Measurements from ENCODE around the gene SPSB4.
A peak's percentile ranks its signal among the peaks of the same experiment; 100 is the strongest.
"Not testable (repeated sequence)": the region's sequence is repeated elsewhere in the genome, so short reads cannot be mapped to it uniquely, and the experiment has no call there.

SPSB4 gene

DNA sequence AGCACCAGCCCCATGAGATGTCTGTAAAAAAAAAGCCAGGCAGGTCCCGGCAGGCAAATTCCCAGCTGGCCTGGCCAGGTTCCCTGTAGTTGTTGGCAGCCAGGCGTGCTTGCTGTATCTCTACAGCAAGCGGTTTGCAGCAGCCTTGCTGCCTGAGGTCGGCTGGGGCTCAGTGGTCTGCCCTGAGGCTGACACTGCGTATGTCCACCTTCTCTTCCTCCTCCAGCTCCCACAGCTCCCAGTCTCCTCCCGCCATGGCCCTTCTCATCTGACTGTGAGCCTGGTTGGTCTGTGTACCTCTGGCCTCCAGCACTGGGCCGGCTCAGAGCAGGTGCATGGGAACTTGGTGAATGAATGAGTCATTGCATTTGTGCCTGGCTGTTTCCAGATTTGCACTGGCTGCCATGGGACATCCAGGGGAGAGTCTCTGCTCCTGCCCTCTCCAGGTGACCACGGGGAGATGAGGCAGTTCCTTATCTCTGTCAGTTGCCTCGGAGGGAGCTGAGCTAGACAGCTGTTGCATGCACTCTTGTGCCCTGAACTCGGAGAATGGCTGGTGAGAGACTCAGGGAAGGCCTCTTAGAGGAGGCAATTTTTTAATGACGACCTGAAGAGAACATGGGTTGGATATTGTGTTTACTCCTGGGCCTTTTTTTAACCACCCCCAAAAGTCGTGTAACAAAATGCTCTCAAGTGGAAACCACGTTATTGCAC is 43.0 kb downstream of the SPSB4 start:
- no peak for DNase-seq (ENCODE audit: low read depth in 2 of 2)

DNA sequence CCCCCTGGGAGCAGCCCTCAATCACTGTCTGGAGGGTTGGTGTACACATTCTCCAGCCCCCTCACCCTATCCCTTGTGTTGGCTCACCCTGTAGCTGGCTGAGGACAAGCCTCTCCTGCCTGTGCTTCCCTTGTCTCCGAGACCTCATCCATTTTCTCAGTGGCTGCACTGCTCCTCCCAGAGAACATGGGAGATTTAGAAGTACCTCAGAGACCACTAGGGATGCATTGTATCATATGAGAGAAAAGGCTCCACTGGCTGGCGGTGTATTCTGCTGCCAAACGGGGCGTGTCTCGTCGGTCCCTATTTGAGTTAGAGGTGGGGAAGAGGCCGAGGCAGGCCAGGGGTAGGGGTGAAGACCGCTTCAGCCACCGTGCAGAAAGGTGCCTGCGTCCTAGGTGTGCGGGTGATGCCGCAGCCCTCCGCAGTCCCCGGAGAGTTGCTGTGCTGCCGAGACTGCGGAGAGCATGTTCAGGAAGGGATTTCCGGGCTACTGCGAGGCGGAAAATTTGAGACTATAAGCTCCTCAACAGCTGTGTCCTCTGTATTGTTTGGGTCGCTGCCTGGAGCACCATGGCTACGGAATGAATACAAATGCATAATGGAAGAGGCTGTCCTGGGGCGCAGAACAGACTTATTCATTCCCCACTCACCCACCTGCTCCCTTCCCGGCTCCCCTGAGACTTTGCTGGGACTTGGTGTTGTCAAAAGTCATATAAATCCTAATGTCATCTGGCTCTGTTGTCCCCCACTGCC is 43.8 kb downstream of the SPSB4 start:
- DNase-seq (ENCODE audit: low read depth in 2 of 2): no peak

DNA sequence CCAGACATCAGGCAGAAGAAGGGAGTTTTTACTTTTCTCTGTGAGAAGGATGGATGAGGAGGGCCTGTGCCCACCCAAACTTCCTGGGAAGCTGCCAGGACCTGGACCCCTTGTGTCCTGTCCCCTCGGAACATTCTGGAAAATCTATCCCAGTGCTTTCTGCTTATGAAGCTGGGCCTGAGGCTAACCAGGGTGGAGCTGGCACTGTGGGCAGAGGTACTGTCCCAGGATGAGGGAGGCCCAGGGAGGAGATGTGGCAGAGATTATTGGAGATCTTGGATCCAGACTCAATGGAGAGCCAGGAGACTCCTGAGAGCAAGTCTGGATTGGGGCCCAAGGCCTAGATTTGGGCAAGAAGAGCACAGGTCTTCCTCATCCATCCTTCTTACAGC is 44.4 kb downstream of the SPSB4 start:
- DNase-seq (ENCODE audit: low read depth in 2 of 2): no peak

DNA sequence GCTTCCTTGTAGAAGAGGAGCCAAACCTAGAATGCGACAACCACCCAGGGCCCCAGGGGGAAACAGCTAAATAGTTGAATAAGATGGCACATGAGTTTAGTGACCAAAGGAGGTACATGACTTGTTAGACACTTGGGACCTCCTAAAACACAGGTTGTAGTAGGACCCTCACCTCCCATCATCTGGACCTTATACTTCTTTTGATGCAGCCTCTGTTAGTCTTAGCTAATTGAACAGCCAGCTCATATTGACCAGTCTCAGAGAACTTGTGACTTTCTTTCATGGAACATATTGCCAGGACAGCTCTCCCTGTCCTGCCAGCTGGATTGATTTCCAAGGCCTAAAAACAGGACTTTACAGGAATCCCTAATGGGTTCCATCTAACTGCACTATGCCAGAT is 45.0 kb downstream of the SPSB4 start:
- DNase-seq (ENCODE audit: low read depth in 2 of 2): no peak

DNA sequence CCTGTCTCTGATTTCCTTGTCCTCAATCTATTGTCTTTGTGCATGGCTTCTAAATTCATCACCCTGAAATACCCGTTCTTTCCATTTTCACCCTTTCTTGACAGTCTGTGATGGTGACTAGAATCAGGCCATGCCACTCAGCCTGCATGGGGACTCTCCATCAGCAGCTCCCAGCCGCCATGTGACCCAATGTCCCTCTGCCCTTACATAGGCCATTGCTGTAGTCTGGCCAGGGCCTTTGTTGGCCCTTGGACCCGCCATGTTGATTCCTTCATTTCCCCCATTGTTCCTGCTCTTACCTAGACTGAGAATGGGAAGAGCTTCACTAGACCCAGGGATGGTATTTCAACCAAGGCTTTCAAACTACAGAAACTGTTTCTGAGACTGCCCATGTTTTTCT is 45.8 kb downstream of the SPSB4 start:
- DNase-seq (ENCODE audit: low read depth in 2 of 2): no peak

DNA sequence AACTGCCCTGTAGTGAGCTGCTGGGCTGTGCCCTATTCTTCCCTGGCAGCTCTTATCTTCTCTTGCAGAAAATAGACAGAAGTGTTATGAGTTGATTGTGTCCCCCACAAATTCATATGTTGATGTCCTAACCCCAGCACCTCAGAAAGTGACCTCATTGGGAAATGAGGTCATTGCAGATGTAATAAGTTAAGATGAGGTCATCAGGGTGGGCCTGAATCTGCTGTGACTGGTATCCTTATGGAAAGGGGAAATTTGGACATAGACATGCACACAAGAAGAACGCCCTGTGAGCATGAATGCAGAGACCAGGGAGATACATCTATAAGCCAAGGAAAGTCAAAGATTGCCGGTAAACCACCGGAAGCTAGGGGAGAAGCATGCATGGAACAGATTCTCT is 49.0 kb downstream of the SPSB4 start:
- DNase-seq (ENCODE audit: low read depth in 2 of 2): no peak

DNA sequence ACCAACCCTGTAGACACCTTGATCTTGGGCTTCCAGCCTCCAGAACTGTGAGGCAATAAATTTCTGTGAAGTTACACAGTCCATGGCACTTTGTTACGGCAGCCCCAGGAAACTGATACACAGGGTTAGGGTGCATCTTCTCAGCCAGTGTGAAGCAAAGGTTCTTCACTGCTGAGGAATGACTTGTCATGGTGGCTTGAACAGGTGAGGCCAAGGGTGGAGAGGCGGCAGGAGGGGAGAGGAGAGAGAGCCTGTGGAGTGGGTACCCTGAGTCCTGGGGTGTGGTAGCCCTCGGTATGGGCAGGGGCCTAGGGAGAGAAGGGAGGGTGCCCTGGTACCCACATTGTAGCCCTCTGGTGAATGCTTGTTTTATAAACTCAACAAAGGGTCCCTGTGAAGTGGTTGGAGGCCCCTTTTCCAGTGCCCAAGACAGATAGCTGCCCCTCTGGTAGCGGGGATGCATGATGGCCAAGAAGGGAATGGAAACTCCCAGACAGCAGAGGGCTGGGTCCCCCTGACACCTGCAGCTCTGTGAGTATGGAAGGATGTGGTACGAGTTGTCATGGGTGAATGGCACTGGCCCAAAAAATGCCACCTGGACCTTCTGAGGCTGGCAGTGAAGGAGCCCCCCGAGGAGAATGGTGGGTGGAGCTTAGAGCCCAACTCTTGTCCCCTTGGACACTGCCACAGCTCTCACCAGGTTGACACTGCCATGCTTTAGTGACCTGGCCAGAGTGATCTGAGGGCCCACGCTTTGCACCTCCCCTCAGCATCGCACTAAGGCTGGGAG is 49.6 kb downstream of the SPSB4 start:
- DNase-seq (ENCODE audit: low read depth in 2 of 2): no peak

DNA sequence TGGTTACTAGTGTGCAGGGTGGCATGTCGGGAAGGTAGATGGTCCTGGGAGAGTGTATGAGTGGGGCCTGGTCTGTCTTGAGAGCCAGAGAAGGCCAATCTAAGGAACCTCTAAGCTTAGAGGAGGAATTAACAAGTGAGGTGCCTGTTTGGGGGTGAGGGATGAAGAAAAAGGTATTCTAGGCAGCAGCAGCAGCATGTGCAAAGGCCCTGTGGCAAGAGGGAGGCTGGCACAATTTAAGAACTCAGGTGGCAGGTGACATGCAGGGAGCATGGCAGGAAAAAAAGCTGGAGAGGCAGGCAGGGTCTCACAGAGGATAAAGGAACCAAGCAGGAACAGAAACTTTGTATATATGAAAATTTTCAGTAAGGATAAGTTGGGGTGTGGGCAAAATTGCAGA is 51.2 kb downstream of the SPSB4 start:
- no peak for DNase-seq (ENCODE audit: low read depth in 2 of 2)

DNA sequence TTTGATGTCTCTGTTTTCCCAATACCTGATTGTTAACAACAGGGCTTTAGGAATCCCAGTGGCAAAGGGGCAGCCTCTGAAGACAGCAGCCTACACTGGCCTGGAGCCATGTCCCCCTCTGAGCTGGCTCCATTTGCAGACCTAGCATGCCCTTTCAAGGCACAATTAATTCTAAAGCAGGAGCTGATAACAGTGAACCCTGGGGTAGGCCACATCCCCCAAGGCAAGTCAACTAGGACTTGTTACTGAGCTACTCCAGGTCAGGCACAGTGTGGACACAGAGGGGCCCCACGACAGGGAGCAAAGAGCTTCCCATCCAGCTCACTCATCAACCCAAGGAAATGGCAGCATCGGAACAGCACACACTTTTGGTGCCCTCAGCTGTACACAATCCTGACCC is 51.9 kb downstream of the SPSB4 start:
- DNase-seq (ENCODE audit: low read depth in 2 of 2): no peak

DNA sequence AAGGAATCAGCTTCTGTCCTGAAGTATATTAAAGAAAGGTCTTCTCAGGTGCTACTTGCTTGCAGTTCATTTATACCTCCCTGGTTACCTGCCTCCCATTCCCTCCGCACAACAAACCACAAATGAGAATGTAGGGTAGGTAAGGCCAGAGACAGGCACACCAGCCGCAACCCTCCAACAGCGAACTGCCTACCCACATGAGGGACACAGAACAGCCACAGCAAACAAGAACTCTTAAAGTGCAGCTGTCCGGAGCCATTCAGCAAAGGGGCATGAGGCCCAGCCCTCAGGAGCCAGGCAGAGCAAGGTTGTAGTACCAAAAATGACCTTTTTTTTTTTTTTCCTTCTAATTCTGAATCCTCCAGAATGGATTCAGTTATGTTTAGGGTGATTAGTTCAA is 52.4 kb downstream of the SPSB4 start:
- DNase-seq (ENCODE audit: low read depth in 2 of 2): no peak

DNA sequence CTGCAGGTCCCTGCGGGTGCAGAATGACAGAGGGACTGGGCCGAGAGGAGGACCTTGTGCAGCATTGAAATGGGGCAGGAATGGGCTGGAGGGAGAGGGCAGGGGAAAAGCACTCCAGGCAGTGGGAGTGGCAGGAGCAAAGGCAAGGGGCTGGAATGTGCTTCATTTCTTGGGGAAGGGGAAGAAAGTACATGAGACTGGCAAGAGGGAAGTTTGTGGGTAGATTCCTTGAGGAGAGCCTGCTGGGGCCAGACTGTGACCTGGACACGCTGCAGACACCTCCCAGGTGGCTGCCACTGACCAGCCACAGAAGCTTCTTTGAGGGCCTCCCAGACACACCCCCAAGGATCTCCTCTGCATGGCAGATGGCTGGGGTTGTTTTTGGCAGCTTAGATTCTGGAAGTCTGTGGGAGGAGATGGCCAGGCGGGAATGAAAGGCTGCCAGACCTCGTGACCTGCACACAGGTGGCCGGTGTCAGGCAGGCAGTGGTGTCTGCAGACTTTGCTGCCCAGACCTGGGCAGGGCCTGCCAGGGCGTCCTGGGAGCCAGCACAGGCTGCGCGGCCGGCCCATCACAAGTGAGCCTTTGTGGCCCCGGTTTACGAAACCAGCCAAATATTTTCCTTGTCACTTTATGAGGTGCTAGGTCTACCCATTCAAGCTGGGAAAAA is 53.1 kb downstream of the SPSB4 start:
- no peak for DNase-seq (ENCODE audit: low read depth in 2 of 2)

DNA sequence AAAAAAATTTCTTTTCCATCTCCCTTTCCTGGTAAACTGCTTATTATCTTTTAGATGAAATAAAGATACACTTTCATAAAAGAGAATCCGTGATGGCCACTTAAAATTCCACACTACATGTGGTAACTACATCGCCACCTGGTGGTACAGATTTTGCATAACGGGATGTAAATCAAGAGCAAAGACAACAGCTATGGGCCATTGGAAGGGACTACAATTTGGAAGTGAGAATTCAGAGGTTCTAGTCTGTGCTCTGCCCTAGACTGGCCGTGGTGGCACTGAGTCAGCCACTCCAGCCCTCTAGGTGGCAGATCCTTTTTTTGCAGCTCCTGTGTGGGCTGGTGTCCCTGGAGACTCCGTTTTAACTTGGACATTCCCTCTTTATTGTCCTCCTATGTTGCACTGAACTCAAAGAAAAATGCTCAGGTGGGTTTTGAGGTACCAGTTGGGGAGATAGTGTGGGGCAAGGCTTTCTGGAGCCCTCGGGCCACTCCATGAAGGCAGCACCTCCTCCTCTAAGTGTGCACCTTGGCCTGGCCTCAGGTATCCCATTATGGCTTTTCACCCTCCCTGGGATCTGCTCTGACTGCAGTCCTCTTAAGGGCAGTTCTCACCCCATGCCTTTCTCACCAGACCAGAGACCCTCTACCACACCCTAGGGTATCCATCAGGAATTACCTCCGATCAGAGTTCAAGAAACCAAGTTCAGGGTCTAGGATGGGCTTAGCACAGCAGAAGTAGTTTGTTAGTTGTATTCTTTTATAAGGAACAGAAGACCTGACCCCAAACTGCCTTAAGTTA is 54.9 kb downstream of the SPSB4 start:
- peak; percentile 9 to 28 for DNase-seq (ENCODE audit: low read depth in 2 of 2)

DNA sequence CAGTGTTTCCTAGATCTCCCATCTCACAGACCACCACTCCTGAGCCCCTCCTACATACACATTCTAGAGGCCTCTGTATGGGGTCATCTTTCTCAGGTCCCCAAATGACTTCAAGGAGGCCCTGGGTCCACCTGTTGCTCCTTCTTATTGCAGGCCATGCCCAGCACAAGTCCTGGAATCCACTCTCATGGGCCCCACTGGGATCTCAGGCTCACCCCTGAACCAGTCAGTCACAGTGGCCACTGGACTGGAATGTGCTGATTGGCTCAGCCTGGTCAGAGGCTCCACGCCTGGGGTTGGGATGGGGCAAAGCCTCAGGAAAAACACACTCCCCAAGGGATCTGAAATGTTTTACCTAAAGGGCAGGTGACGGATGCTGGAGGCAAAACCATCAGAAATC is 55.7 kb downstream of the SPSB4 start:
- DNase-seq (ENCODE audit: low read depth in 2 of 2): no peak

DNA sequence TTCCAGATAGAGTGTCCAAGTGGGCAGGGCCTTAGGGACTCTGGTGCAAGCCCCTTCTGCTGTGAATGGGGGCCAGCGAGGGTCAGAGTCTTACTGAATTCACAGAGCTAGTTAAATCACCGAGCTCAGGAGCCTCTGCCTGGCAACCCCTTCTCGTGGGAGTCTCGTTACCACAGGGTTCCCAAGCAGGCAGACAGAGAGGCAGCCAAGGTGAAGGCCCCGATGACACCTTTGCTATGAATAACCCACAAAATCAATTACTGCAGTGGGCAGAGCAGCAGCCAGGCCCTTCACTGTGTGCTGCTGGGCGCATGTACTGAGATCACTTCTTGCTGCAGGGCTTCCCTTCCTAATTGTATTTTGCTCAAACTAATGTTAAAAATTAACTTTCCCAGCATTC is 56.9 kb downstream of the SPSB4 start:
- no peak for DNase-seq (ENCODE audit: low read depth in 2 of 2)

DNA sequence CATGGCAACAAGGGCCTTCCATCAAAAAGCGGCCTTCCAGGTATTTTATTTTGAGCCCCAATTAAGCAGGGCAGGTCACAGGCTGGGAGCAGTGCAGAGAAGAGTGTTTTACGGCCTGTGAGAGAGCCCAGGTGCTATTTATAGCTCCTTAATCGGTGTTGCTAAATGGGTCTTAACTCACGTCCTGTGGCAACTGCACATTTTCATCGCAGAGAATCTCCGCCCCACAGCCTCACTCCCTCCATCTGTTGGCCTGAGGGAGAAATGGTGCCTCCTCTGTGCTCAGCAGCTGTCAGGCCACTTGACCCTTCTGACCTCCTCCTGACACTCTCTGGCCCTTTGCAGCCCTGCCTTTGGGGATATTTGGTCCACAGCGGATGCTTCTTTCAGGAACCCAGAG is 58.6 kb downstream of the SPSB4 start:
- DNase-seq (ENCODE audit: low read depth in 2 of 2): no peak

DNA sequence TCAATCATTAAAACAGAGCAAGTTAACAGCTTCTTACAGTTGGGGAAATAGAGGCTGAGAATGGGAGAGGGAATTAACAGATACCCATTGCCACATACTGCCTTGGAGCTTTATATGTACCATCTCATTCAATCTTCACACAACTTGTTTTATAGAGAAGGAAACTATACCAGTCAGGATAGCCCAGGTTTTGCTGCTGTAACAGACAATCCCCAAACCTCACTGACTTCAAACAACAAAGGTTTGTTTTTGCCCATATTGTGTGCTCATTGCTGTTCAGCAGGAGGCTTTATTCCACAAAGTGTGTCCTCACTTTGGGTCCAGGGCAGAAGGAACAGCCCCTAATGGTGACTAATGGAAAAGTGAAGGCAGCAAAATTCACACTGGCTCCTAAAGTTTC is 59.2 kb downstream of the SPSB4 start:
- DNase-seq (ENCODE audit: low read depth in 2 of 2): no peak

DNA sequence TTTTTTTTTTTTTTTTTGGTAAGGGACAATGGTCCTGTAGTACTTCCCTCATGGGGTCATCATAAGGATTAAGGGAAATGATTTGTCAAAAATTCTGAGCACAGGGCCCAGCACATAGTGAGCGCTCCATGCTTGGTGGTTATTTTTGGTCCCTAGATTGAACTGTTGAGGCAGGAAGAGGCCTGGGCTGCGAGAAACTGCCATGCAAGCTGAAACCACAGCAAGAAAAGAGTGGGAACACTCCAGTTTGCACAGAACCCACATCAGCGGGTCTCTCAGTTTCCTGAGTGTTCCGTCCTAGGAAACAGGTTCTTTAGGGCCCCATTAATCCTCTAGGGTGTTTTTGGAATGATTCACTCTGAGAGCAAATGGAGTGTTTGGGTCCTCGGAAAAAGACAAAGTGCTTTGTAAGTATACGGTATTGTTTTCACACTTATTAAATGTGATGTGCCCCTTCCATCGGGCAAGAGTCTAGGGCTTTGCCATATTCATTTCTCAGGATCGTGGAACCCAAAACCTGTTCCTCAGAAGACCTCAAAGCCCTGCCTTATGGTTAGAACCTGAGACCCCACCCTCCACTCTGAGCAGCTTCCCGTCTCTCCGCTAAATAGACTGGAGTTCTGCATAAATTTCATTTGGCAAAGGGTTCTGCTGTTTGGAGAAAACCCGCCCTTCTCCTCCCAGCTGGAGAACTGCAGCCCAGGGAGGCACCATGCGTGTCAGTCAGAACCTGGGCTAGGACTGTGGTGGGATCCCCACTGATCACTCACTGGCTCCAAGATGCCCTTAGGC is 60.4 kb downstream of the SPSB4 start:
- no peak for DNase-seq (ENCODE audit: low read depth in 2 of 2)

DNA sequence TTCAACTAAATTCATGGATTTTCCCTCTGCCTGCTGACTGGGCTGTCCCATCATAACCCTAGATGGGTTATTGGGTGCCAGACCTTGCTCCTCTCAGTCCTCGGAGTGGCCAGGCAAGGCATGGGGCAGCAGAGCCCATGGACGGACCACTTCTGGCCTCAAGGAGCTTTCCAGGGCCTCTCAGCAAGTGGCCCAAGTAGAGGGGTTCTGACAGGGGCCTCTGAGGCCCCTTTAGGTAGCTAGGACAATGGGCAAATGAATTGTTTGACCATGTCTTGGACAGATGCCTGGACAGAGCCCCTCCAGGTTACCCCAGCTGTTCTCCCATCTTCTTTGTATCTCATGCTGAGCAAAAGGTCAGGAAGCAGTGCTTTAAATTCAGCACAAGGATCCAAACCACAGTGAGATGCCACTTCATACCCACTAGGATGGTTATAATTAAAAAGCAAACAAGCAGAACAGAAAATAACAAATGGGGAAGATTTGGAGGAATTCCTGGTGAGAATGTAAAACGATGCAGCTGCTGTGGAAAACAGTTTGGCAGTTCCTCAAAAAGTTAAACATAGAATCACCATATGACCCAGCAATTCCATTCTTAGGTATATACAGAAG is 61.6 kb downstream of the SPSB4 start:
- no peak for DNase-seq (ENCODE audit: low read depth in 2 of 2)

DNA sequence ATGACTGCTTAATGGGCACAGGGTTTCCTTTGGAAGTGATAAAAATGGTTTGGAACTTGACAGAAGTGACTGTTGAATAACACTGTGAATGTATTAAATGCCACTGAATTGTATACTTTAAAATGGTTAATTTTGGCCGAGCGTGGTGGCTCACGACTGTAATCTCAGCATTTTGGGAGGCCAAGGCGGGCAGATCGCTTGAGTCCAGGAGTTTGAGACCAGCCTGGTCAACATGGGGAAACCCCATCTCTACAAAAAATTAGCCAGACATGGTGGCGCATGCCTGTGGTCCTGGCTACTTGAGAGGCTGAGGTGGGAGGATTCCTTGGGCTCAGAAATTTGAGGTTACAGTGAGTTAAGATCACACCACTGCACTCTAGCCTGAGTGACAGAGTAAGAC is 62.5 kb downstream of the SPSB4 start:
- DNase-seq (ENCODE audit: low read depth in 2 of 2): not testable (repeated sequence)

DNA sequence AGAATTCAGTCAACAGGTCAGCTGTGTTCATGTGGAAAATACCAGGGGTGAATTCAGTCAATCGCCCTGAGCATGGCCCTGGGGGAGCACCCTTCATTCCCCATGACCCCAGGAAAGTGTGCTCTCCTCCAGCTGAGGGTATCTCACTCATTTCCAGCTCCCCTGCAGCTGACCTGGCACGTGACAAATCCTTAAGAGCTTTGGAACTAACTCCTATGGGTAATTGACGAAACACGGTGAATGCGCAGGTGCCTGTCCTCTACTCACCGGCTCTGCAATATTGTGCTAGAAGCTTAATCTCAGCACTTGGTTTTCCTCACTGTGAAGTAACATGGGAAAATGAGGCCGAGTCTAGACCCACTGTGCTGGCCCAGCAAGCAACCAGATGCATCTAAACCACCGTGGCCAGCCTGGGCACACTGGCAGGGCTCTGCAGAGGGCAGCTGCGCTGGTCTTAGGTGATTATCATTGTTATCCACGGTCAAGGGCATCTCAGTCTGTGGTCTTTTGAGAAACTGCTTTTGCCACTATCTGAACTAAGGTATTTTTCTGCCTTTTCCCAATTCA is 63.1 kb downstream of the SPSB4 start:
- no peak for DNase-seq (ENCODE audit: low read depth in 2 of 2)

Measured in stimulated activated CD8-positive, alpha-beta memory T cell treated with anti-CD3 and anti-CD28 coated beads, Interleukin-15, amount 100 ng/mL, for 48 hours (primary cell).